ENCODE results near the gene FZD1. TPM values are rescaled to one million over a fixed set of nuclear protein-coding genes. Genes with fewer than 3 reads are reported as not detected.

FZD1 gene
- 13.1 TPM for total RNA-seq (2013)
- 10 to 100 TPM in 1 of 3 donors, 1 to 10 TPM in 2; 3.6 to 10.1 (median 7.9) TPM for polyA plus RNA-seq
- 11.2 and 19.9 TPM in 2 replicates for polyA minus RNA-seq
- 5.4 to 17.0 (median 12.9) reads per million in 11 experiments for total RNA-seq

DNA sequence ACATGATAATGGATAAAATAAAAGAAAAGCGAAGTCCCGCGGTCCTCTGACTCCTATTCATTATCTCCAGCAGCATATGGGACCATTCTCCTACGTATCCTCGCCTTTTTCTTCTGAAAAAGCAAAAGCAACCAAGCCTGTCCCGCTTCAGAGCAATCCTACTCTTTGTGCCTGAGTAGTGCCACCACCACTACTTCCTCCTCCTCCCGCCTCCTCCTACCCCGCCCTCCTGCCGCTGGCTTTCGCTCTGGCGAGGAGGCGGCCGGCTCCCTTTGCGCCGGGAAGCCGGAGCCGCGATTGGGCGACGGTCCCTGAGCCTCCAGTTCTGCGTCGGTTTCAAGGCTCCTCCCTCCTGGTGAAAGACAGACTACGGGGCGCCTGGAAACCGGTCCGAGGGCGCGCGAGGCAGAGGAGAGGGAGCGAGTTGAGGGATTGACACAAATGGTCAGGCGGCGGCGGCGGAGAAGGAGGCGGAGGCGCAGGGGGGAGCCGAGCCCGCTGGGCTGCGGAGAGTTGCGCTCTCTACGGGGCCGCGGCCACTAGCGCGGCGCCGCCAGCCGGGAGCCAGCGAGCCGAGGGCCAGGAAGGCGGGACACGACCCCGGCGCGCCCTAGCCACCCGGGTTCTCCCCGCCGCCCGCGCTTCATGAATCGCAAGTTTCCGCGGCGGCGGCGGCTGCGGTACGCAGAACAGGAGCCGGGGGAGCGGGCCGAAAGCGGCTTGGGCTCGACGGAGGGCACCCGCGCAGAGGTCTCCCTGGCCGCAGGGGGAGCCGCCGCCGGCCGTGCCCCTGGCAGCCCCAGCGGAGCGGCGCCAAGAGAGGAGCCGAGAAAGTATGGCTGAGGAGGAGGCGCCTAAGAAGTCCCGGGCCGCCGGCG lies at the start of gene FZD1:
Gene FZD1 (plus strand): TSS at position 388 of the 878 bp plus-strand sequence. CDS start 448 bp downstream, at position 836.
- Histone ChIP-seq H3K36me3 (replicated peaks in 1 of 2; ENCODE audit: control insufficient read depth in 1 of 2, insufficient read depth in 2 of 2, low read length in 2 of 2) (no peaks in the 10 kb centered on the region), H3K79me2 (ENCODE audit: insufficient read depth, low read length) (peaks cover 23% of the 10 kb centered on the region), H3K9ac (ENCODE audit: insufficient read depth, low read length, poor library complexity, severe bottlenecking) (peak within 1 kb of the TSS; percentile 80), H3K27ac (ENCODE audit: low read depth in 1 of 2, low read length in 2 of 2) (peak within 1 kb of the TSS; percentile 35 to 78), H3K9me3 (replicated peaks in 1 of 2; ENCODE audit: control insufficient read depth in 1 of 2, insufficient read depth in 1 of 2, low read length in 2 of 2) (peaks cover 0 to 9% of the 10 kb centered on the region in 2 donors), H4K20me1 (ENCODE audit: insufficient read depth, low read length) (peaks cover 37% of the 10 kb centered on the region), H3K4me3 (replicated peaks in 1 of 3; ENCODE audit: low read depth in 2 of 3, low read length in 3 of 3) (peak within 1 kb of the TSS; percentile 87 to 96 (median 90)), H2AFZ (ENCODE audit: insufficient read depth, low read depth, low read length, poor library complexity, severe bottlenecking) (peak within 1 kb of the TSS; percentile 96), H3K4me2 (replicated peaks; ENCODE audit: extremely low read depth, low read length, poor library complexity, severe bottlenecking) (peak within 1 kb of the TSS; percentile 94), H3K27me3 (ENCODE audit: control insufficient read depth in 2 of 2, insufficient read depth in 2 of 2, low read length in 2 of 2) (peaks cover 14 to 68% of the 10 kb centered on the region in 2 donors), H3K4me1 (ENCODE audit: control insufficient read depth in 1 of 2, insufficient read depth in 2 of 2, low read length in 2 of 2) (peaks cover 31 to 41% of the 10 kb centered on the region in 2 donors)
- intact Hi-C loops (cut with micrococcal nuclease): loop anchor here in 1 of 2 donors (10.0 kb wide), 1 partner anchor 61 kb away; no protein-coding TSS in a partner anchor
- H3K27me3 Mint-ChIP-seq (ENCODE audit: low read depth in 3 of 3): peaks cover 17 to 25% (median 18%) of the 10 kb centered on the region in 3 donors
- peaks cover 0 to 11% (median 0%) of the 10 kb centered on the region in 7 donors for H3K9me3 Mint-ChIP-seq
- peak within 1 kb of the TSS; percentile 73 to 93 (median 87) for H3K27ac Mint-ChIP-seq
- peak; percentile 92 to 97 (median 92) for DNase-seq
- under 1% methylated on average over 88 of the region's 90 CpGs for WGBS (ENCODE audit: insufficient coverage)
- TF ChIP-seq, protein P1, sequence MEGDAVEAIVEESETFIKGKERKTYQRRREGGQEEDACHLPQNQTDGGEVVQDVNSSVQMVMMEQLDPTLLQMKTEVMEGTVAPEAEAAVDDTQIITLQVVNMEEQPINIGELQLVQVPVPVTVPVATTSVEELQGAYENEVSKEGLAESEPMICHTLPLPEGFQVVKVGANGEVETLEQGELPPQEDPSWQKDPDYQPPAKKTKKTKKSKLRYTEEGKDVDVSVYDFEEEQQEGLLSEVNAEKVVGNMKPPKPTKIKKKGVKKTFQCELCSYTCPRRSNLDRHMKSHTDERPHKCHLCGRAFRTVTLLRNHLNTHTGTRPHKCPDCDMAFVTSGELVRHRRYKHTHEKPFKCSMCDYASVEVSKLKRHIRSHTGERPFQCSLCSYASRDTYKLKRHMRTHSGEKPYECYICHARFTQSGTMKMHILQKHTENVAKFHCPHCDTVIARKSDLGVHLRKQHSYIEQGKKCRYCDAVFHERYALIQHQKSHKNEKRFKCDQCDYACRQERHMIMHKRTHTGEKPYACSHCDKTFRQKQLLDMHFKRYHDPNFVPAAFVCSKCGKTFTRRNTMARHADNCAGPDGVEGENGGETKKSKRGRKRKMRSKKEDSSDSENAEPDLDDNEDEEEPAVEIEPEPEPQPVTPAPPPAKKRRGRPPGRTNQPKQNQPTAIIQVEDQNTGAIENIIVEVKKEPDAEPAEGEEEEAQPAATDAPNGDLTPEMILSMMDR (IDR thresholded peaks at IDR 0.05): no peak
- peaks cover 16 to 20% of the 10 kb centered on the region in 2 donors for H3K36me3 Mint-ChIP-seq
- peak within 1 kb of the TSS; percentile 96 to 98 for H3K4me3 Mint-ChIP-seq
- H3K4me1 Mint-ChIP-seq: peaks cover 43% of the 10 kb centered on the region

DNA sequence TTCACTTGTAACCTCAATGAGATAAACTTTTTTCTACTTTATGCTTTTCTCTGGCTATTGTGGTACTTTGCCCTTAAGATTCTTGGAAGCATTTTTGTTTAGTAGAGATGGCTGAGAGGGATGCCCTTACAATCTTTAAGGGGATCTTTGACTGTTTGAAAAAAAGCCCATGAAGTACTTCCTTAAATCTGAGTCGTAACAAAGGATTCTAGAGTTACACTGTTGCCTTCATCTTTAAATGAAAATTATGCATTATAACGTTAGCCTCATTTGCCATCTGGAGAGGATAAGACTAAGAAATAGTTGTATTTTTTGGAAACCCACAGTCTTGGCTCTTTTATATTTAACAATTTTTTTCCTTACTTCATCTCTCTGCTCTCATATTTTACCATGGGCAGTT lies 37.8 kb upstream of the FZD1 start:
- no peak overlapping the region for H3K4me3 ChIP-seq (replicated peaks in 1 of 3; ENCODE audit: low read depth in 2 of 3, low read length in 3 of 3)
- peaks cover 2% of the 10 kb centered on the region in 3 donors for H3K27me3 Mint-ChIP-seq (ENCODE audit: low read depth in 3 of 3)
- no peak overlapping the region for H3K9ac ChIP-seq (ENCODE audit: insufficient read depth, low read length, poor library complexity, severe bottlenecking)
- H2AFZ ChIP-seq (ENCODE audit: insufficient read depth, low read depth, low read length, poor library complexity, severe bottlenecking): no peak overlapping the region
- peaks cover 0 to 3% (median 0%) of the 10 kb centered on the region in 7 donors for H3K9me3 Mint-ChIP-seq
- H3K4me2 ChIP-seq (replicated peaks; ENCODE audit: extremely low read depth, low read length, poor library complexity, severe bottlenecking): no peak overlapping the region
- no peaks in the 10 kb centered on the region for H3K36me3 Mint-ChIP-seq
- no peaks in the 10 kb centered on the region for H3K36me3 ChIP-seq (replicated peaks in 1 of 2; ENCODE audit: control insufficient read depth in 1 of 2, insufficient read depth in 2 of 2, low read length in 2 of 2)
- TF ChIP-seq, protein P1 (IDR thresholded peaks at IDR 0.05): no peak
- no peak overlapping the region for H3K27ac ChIP-seq (ENCODE audit: low read depth in 1 of 2, low read length in 2 of 2)
- no peak overlapping the region for H3K4me3 Mint-ChIP-seq
- H3K4me1 ChIP-seq (ENCODE audit: control insufficient read depth in 1 of 2, insufficient read depth in 2 of 2, low read length in 2 of 2): no peaks in the 10 kb centered on the region
- H3K4me1 Mint-ChIP-seq: no peaks in the 10 kb centered on the region
- H3K79me2 ChIP-seq (ENCODE audit: insufficient read depth, low read length): no peaks in the 10 kb centered on the region
- no peak for DNase-seq
- H3K27me3 ChIP-seq (ENCODE audit: control insufficient read depth in 2 of 2, insufficient read depth in 2 of 2, low read length in 2 of 2): no peaks in the 10 kb centered on the region
- H3K9me3 ChIP-seq (replicated peaks in 1 of 2; ENCODE audit: control insufficient read depth in 1 of 2, insufficient read depth in 1 of 2, low read length in 2 of 2): no peaks in the 10 kb centered on the region
- no peak overlapping the region for H3K27ac Mint-ChIP-seq
- no peaks in the 10 kb centered on the region for H4K20me1 ChIP-seq (ENCODE audit: insufficient read depth, low read length)
- intact Hi-C loops (cut with micrococcal nuclease): no loop called here
- WGBS (ENCODE audit: insufficient coverage): no CpG with 5 or more reads among the region's 2 CpGs

All from CD14-positive monocyte (primary cell).